ENCODE results near the gene VGF. TPM values are rescaled to one million over a fixed set of nuclear protein-coding genes. Genes with fewer than 3 reads are reported as not detected.

Gene VGF
- total RNA-seq, 2 donors from 2014 or later: not detected

- Histone ChIP-seq H3K36me3 (no peaks in the 10 kb centered on the region), H3K27me3 (no peaks in the 10 kb centered on the region), H3K9me3 (no peaks in the 10 kb centered on the region), H3K4me3 (no peak overlapping the region), H3K27ac (no peak overlapping the region), H3K4me1 (no peaks in the 10 kb centered on the region)
- TF ChIP-seq, protein P1, sequence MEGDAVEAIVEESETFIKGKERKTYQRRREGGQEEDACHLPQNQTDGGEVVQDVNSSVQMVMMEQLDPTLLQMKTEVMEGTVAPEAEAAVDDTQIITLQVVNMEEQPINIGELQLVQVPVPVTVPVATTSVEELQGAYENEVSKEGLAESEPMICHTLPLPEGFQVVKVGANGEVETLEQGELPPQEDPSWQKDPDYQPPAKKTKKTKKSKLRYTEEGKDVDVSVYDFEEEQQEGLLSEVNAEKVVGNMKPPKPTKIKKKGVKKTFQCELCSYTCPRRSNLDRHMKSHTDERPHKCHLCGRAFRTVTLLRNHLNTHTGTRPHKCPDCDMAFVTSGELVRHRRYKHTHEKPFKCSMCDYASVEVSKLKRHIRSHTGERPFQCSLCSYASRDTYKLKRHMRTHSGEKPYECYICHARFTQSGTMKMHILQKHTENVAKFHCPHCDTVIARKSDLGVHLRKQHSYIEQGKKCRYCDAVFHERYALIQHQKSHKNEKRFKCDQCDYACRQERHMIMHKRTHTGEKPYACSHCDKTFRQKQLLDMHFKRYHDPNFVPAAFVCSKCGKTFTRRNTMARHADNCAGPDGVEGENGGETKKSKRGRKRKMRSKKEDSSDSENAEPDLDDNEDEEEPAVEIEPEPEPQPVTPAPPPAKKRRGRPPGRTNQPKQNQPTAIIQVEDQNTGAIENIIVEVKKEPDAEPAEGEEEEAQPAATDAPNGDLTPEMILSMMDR (IDR thresholded peaks at IDR 0.05): no peak
- DNase-seq (ENCODE audit: low spot score): no peak
These were observed 30.5 kb upstream of the VGF start for GRCh38 chr7:101195884-101196283.

GRCh38 chr7:101189109-101189508, 23.7 kb upstream of the VGF start:
- no peak overlapping the region for H3K27ac ChIP-seq
- H3K4me1 ChIP-seq: no peaks in the 10 kb centered on the region
- TF ChIP-seq, protein P1 (IDR thresholded peaks at IDR 0.05): no peak
- H3K4me3 ChIP-seq: no peak overlapping the region
- no peaks in the 10 kb centered on the region for H3K36me3 ChIP-seq
- no peak for DNase-seq (ENCODE audit: low spot score)
- no peaks in the 10 kb centered on the region for H3K9me3 ChIP-seq
- no peaks in the 10 kb centered on the region for H3K27me3 ChIP-seq

GRCh38 chr7:101186844-101187428, 21.6 kb upstream of the VGF start:
- Histone ChIP-seq H3K4me3 (no peak overlapping the region), H3K4me1 (no peaks in the 10 kb centered on the region), H3K27ac (no peak overlapping the region), H3K36me3 (no peaks in the 10 kb centered on the region), H3K27me3 (no peaks in the 10 kb centered on the region), H3K9me3 (no peaks in the 10 kb centered on the region)
- DNase-seq (ENCODE audit: low spot score): no peak
- TF ChIP-seq, protein P1 (IDR thresholded peaks at IDR 0.05): no peak

DNA sequence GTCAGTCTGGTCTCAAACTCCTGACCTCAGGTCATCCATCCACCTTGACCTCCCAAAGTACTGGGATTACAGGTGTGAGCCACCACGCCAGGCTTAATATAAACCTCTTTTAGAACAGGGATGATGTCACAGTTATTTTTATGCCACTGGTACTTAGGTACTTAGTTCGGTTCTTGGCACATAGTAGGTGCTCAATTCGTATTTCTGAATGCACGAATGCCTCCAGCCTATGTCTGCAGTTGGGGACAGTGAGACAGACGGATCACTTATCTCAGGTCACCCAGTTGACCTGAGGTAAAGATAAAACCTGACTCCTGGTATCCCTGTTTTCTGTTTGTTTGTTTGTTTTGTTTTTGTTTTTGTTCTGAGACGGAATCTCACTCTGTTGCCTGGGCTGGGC, 20.8 kb upstream of the VGF start:
- H3K27ac ChIP-seq: no peak overlapping the region

GRCh38 chr7:101185258-101185839, 20.0 kb upstream of the VGF start:
- Histone ChIP-seq H3K36me3 (no peaks in the 10 kb centered on the region), H3K4me3 (no peak overlapping the region), H3K27me3 (peaks cover 8 to 9% of the 10 kb centered on the region in 2 donors), H3K9me3 (no peaks in the 10 kb centered on the region), H3K4me1 (peaks cover 0 to under 1% of the 10 kb centered on the region in 2 donors), H3K27ac (no peak overlapping the region)
- TF ChIP-seq, protein P1 (IDR thresholded peaks at IDR 0.05): no peak
- DNase-seq (ENCODE audit: low spot score): no peak

More for the DNA sequence above, 20.8 kb upstream of the VGF start:
- no peaks in the 10 kb centered on the region for H3K9me3 ChIP-seq
- H3K36me3 ChIP-seq: no peaks in the 10 kb centered on the region
- TF ChIP-seq, protein P1 (IDR thresholded peaks at IDR 0.05): no peak
- no peak overlapping the region for H3K4me3 ChIP-seq
- no peak for DNase-seq (ENCODE audit: low spot score)
- peaks cover under 1% of the 10 kb centered on the region in 2 donors for H3K27me3 ChIP-seq
- no peaks in the 10 kb centered on the region for H3K4me1 ChIP-seq
